ENCODE results near the gene FNDC5.
A peak's percentile ranks its signal among the peaks of the same experiment; 100 is the strongest.

The FNDC5 gene

DNA sequence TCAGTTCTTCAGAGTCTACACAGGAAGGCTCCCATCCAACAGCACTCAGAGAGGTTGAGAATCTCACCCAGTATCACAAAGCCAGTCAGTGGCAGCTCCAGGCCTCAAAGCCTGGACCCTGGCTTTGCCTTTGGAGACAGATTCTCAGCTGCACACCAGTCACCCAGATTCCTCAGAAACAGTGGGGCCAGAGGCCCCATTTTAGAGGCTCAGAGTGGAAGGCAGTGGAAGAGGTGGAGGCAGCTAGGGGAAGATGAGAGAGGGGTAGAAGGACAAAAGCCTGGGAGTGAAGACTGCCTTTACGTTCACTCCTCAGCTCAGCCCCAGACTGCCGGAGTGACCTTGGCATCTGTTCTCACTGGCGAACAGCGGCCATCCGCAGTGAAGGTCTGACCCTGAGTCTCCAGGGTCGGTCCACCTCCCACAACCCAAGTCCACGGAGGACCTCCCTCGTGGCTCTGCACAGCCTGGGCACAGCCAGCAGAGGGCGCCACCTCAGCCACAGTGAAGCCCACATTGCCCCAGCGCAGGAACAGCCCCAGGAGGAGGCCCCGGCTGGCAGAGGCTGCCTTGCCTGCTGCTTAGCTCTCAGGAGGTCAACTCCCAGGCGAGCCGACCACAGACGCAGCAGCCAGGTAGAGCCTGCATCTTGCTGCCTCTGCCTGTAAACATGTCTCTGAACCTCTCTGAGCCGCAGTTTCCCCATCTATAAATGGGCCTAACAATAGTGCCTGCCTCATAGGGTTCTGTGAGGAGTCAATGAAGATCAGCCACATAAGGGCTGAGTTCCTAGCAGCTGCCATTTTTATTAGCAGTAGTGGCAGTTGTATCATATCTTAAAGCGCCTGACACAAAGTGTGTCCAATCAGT is 5.9 kb upstream of the FNDC5 start:
- DNase-seq (ENCODE audit: low read depth) = peak; percentile 58
- TF ChIP-seq, protein P1, sequence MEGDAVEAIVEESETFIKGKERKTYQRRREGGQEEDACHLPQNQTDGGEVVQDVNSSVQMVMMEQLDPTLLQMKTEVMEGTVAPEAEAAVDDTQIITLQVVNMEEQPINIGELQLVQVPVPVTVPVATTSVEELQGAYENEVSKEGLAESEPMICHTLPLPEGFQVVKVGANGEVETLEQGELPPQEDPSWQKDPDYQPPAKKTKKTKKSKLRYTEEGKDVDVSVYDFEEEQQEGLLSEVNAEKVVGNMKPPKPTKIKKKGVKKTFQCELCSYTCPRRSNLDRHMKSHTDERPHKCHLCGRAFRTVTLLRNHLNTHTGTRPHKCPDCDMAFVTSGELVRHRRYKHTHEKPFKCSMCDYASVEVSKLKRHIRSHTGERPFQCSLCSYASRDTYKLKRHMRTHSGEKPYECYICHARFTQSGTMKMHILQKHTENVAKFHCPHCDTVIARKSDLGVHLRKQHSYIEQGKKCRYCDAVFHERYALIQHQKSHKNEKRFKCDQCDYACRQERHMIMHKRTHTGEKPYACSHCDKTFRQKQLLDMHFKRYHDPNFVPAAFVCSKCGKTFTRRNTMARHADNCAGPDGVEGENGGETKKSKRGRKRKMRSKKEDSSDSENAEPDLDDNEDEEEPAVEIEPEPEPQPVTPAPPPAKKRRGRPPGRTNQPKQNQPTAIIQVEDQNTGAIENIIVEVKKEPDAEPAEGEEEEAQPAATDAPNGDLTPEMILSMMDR (IDR thresholded peaks at IDR 0.05; ENCODE audit: insufficient read depth, low read depth, low read length, missing control alignments) = peak; percentile 85
- no peak overlapping the region for H3K4me3 ChIP-seq (ENCODE audit: low read length)

DNA sequence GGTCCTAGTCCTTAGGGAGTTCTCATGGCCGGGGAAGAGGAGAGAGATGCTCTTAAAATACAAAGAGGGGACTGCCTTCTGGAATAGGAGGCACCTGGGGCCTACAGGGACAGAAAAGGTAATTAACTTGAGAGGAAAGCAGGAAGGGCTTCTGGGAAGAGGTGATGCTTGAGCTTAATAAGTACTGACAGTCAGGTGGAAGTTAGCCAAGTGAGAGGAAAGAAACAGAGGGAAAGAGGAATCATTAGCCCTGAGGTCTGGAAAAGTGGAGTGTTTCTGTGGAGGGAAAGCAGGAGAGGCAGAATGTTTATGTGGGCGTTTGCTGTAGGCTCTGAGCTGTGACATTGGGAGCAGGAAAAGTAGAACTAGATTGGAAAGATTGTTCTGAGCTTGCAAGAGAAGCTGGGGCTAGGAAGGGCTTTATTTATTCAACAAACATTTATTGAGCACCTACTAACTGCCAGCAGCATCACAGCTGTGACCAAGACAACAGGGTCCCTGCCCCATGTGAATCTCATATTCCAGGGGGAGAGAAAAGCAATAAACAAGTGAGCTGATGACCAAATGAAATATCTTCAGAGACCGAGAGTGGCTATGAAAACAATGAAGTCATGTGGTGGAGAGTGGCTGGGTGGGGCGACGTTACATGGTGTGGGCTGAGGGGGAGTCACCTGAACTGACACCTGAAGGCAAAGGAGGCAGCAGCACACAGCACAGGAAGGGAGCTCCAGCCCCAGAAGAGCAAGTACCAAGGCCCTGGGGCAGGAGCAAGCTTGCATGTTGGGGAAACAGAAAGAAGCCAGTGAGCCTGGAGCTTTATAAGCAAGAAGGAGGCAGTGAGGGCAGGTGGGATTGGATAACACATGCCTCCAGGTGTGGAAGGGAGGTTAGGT is 4.4 kb upstream of the FNDC5 start:
- TF ChIP-seq, protein P1 (IDR thresholded peaks at IDR 0.05; ENCODE audit: insufficient read depth, low read depth, low read length, missing control alignments) = no peak
- H3K4me3 ChIP-seq (ENCODE audit: low read length) = no peak overlapping the region
- no peak for DNase-seq (ENCODE audit: low read depth)

DNA sequence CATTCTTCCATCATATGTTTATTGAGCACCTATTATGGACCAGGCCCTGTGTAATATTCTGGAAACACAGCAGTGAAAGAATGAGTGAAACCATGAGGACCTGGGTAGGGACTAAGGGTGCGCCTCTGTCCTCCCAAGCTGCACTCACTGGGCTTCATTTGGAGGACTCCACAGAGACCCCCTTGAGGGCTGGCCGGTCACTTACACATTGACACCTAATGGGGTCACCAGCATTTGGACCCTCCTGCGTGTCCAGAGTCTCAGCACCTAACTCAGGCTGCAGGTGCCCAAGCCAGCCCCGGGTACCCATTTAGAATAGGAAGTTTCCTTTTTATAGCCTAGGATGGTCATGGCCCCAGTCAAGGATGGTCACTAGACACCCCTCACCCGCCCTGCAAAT is 2.8 kb upstream of the FNDC5 start:
- DNase-seq (ENCODE audit: low read depth) = no peak
- TF ChIP-seq, protein P1 (IDR thresholded peaks at IDR 0.05; ENCODE audit: insufficient read depth, low read depth, low read length, missing control alignments) = no peak
- H3K4me3 ChIP-seq (ENCODE audit: low read length) = no peak overlapping the region

DNA sequence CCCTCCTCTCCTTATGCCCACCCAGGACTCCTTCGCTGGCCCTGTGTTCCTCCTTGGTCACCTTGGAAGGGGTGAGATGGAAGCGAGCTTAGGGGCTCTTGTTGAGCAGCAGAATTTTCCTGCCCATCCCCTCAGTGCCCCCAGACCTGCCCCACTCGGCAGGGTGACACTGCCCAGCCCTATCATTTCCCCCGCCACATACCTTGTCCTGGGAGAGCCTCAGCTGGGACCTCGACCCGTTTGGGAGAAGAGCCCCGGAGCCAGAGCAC is 1.4 kb upstream of the FNDC5 start:
- TF ChIP-seq, protein P1 (IDR thresholded peaks at IDR 0.05; ENCODE audit: insufficient read depth, low read depth, low read length, missing control alignments) = no peak
- no peak overlapping the region for H3K4me3 ChIP-seq (ENCODE audit: low read length)
- no peak for DNase-seq (ENCODE audit: low read depth)

DNA sequence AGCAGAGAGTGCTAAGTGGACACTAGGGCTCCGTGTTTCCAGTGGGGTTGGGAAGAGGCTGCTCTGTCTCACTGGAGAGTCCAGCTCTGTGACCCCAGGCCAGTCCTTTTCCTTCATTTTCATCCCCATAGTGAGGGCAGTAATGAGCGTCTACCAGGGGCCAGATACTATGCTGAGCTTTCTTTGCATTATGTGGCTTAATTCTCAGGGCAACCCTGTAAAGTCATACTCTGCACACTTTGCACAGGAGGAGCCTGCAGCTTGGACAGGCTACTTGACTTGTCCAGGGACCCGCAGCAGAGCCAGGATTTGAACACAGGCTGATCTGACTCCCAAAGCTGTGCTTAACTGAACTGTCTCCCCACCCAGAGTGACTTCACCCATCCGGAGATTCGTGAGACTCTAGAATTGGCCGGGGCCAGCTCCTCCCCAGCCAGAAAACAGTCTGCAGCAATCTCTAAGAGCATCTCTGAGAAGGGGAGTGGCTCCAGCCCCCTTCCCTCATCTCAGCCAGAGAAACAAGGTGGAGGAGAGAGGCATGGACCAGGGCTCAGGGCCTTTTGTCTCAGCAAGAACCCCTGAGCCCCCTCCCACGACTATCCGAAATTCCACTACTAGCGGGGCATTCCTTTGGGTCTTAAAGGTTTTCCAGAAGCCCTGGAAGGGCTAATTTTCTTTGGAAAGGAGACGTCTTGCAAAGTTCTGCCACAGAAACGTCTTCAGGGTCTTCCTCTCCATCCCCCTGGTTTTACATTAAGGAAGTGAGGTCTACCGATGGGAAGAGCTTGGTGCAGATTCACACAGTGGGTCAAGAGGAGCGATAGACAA is 866 bp upstream of the FNDC5 start:
- DNase-seq (ENCODE audit: low read depth) = no peak
- TF ChIP-seq, protein P1 (IDR thresholded peaks at IDR 0.05; ENCODE audit: insufficient read depth, low read depth, low read length, missing control alignments) = no peak
- H3K4me3 ChIP-seq (ENCODE audit: low read length) = no peak overlapping the region

DNA sequence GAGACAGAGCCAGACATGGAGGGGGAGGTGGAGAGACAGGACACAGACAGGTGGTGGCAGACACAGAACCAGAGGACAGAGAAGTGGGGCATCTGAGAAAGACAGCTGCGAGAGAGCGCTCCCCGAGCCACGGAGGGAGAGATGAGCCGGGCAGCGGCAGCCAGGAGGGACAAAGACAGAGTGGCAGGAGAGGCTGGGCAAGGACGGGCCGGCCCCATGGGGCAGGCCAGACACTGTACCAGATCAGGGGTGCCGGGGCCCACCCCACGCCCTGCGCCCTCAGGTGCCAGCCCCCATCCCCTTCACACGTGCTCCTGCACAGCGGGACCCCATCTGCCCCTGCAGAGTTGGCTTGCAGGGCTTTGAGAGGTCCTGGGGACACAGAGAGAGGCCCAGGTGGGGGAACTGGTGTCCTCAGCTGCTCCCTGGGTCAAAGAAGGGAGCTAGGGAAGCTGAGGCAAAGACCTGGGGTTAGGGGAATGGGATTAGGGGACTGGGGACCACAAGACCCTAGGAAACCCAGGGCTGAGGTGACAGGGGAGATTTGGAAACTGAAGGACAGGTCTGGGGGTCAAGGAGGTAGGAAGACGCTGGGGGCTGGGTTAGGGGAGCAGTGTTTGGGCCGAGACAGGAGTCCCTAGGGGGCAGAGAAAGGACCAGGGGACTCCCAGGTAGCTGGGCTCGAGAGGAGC is 643 bp downstream of the FNDC5 start:
- H3K4me3 ChIP-seq (ENCODE audit: low read length) = no peak overlapping the region
- TF ChIP-seq, protein P1 (IDR thresholded peaks at IDR 0.05; ENCODE audit: insufficient read depth, low read depth, low read length, missing control alignments) = no peak
- no peak for DNase-seq (ENCODE audit: low read depth)

Data from epithelial cell of esophagus (primary cell).